HepG2 (cell line): ENCODE measurements around the gene TRIM69. TPM values are rescaled to one million over a fixed set of nuclear protein-coding genes. Genes with fewer than 3 reads are reported as not detected.

Experiments used
- BHLHE40 ChIP-seq: IDR thresholded peaks from 2 replicates; pipeline ENCODE4 v1.6.1; 2011; ENCODE audit warnings: low read length, improper control_type of control experiment
- CBFB ChIP-seq: sonication (generic); formaldehyde crosslinking; IDR thresholded peaks from 2 replicates; pipeline ENCODE4 v1.4.0; 2020; ENCODE audit warnings: missing genetic modification reagents
- DDIT3 ChIP-seq: sonication (generic); formaldehyde crosslinking; IDR thresholded peaks from 2 replicates; pipeline ENCODE4 v1.4.0; 2020; ENCODE audit warnings: mild to moderate bottlenecking, missing genetic modification reagents
- GABPB1 ChIP-seq: IDR thresholded peaks from 2 replicates; pipeline ENCODE4 v1.6.1; 2016; ENCODE audit warnings: mild to moderate bottlenecking, missing genetic modification reagents, moderate library complexity, missing compliant biosample characterization
- GATAD1 ChIP-seq: IDR thresholded peaks from 2 replicates; pipeline ENCODE4 v1.6.1; 2016; ENCODE audit warnings: missing genetic modification reagents, missing compliant biosample characterization
- HBP1 ChIP-seq: IDR thresholded peaks from 2 replicates; pipeline ENCODE4 v1.6.1; 2016; ENCODE audit warnings: low read depth, control low read depth
- IKZF1 ChIP-seq: fragments of 450-650 bp; IDR thresholded peaks from 2 replicates; pipeline ENCODE4 v1.7.1; 2016
- JUND ChIP-seq: sonication (generic); formaldehyde crosslinking; IDR thresholded peaks from 2 replicates; pipeline ENCODE4 v1.8.0; 2022; ENCODE audit warnings: mild to moderate bottlenecking, missing genetic modification reagents
- KLF13 ChIP-seq: sonication (generic); formaldehyde crosslinking; IDR thresholded peaks from 2 replicates; pipeline ENCODE4 v1.4.0; 2020; ENCODE audit warnings: mild to moderate bottlenecking, missing genetic modification reagents
- LCORL ChIP-seq, 2 experiments: fragments of 450-650 bp in 1 of 2; sonication (generic) in 1 of 2; formaldehyde crosslinking in 1 of 2; IDR thresholded peaks; 2 replicates each; pipeline versions ENCODE4 v1.5.0 to v1.6.1; 2017 to 2020; ENCODE audit warnings: antibody characterized with exemption in 1 of 2, missing genetic modification reagents in 1 of 2
- MATR3 ChIP-seq: sonication (generic); formaldehyde crosslinking; IDR thresholded peaks from 2 replicates; pipeline ENCODE4 v1.4.0; 2020; ENCODE audit warnings: missing genetic modification reagents
- MNT ChIP-seq: fragments of 450-650 bp; IDR thresholded peaks from 2 replicates; pipeline ENCODE4 v1.6.1; 2016
- MXI1 ChIP-seq: IDR thresholded peaks from 3 replicates; pipeline ENCODE4 v1.6.1; 2012; ENCODE audit warnings: low read depth, low read length, inconsistent platforms, borderline replicate concordance
- NFIC ChIP-seq: IDR thresholded peaks from 2 replicates; pipeline ENCODE4 v1.6.1; 2012; ENCODE audit warnings: mild to moderate bottlenecking, low read length, inconsistent platforms
- RNF2 ChIP-seq: fragments of 450-650 bp; conservative IDR thresholded peaks from 2 replicates; pipeline ENCODE4 v1.6.1; 2016; ENCODE audit warnings: low read depth
- TAF1 ChIP-seq: sonication (generic); formaldehyde crosslinking; IDR thresholded peaks from 2 replicates; pipeline ENCODE4 v1.4.0; 2020; ENCODE audit warnings: missing genetic modification reagents
- TOE1 ChIP-seq: sonication (generic); formaldehyde crosslinking; IDR thresholded peaks from 2 replicates; pipeline ENCODE4 v1.4.0; 2020; ENCODE audit warnings: mild to moderate bottlenecking, missing genetic modification reagents
- ZFYVE20 ChIP-seq: sonication (generic); formaldehyde crosslinking; IDR thresholded peaks from 2 replicates; pipeline ENCODE4 v1.8.0; 2023; ENCODE audit warnings: low read depth, mild to moderate bottlenecking, moderate library complexity, missing genetic modification reagents, borderline replicate concordance
- ZNF747 ChIP-seq: sonication (generic); formaldehyde crosslinking; IDR thresholded peaks from 2 replicates; pipeline ENCODE4 v1.8.1; 2023; ENCODE audit warnings: missing genetic modification reagents, mild to moderate bottlenecking, borderline replicate concordance
- ZSCAN22 ChIP-seq: sonication (generic); formaldehyde crosslinking; IDR thresholded peaks from 2 replicates; pipeline ENCODE4 v1.4.0; 2020; ENCODE audit warnings: mild to moderate bottlenecking, missing genetic modification reagents
- polyA plus RNA-seq, 8 experiments: library from polyadenylated mRNA; depleted of rRNA in 3 of 8; stranded (reverse) in 7 of 8; unstranded in 1 of 8; fragments of >200 nt; fragmentation: Illumina TruSeq in 4 of 8; extraction: Trizol in 4 of 8; gene quantifications; 2 replicates each; pipeline versions ENCODE4 v1.2.1 to v1.2.3, GENCODE V29; 2011 to 2016; ENCODE audit warnings: low read depth in 4 of 8, missing spikeins in 1 of 8, mixed read lengths in 1 of 8; ENCODE audit not compliant: insufficient read depth in 1 of 8
- total RNA-seq, 5 experiments: library from RNA; depleted of rRNA; stranded (reverse); fragments of >200 nt; fragmentation: Illumina TruSeq; extraction: Trizol; gene quantifications; 2 replicates each; pipeline ENCODE4 v1.2.3, GENCODE V29; 2016; ENCODE audit warnings: low read depth in 1 of 5
- TF ChIP-seq, protein P1 (sequence below): sonication (generic); formaldehyde crosslinking; IDR thresholded peaks from 2 replicates; pipeline ENCODE4 v1.4.0; 2020; ENCODE audit warnings: mild to moderate bottlenecking, missing genetic modification reagents
- TF ChIP-seq, protein P2 (sequence below): sonication (generic); formaldehyde crosslinking; IDR thresholded peaks from 2 replicates; pipeline ENCODE4 v1.4.0; 2020; ENCODE audit warnings: missing genetic modification reagents
- TF ChIP-seq, protein P3 (sequence below): sonication (generic); formaldehyde crosslinking; IDR thresholded peaks from 2 replicates; pipeline ENCODE4 v1.8.1; 2023; ENCODE audit warnings: mild to moderate bottlenecking, missing genetic modification reagents, borderline replicate concordance
- TF ChIP-seq, protein P4 (sequence below): sonication (generic); formaldehyde crosslinking; IDR thresholded peaks from 2 replicates; pipeline ENCODE4 v1.4.0; 2020; ENCODE audit warnings: missing genetic modification reagents
- TF ChIP-seq, protein P5 (sequence below): sonication (generic); formaldehyde crosslinking; IDR thresholded peaks from 2 replicates; pipeline ENCODE4 v1.4.0; 2020; ENCODE audit warnings: missing genetic modification reagents

Gene TRIM69
- total and polyA plus RNA-seq, 2 of the 13 experiments (the other 11 are each of a cell fraction or from before 2014, with no cell fraction given) = 2.6 to 3.2 TPM

DNA sequence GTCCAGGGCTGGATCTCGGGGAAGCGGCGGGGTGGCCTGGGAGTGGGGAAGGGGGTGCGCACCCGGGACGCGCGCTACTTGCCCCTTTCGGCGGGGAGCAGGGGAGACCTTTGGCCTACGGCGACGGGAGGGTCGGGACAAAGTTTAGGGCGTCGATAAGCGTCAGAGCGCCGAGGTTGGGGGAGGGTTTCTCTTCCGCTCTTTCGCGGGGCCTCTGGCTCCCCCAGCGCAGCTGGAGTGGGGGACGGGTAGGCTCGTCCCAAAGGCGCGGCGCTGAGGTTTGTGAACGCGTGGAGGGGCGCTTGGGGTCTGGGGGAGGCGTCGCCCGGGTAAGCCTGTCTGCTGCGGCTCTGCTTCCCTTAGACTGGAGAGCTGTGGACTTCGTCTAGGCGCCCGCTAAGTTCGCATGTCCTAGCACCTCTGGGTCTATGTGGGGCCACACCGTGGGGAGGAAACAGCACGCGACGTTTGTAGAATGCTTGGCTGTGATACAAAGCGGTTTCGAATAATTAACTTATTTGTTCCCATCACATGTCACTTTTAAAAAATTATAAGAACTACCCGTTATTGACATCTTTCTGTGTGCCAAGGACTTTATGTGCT is 24.5 kb upstream of the TRIM69 start (continued):
- 0 out of 3 replicates have a peak, but pooled peaks have one; percentile 15 for TF ChIP-seq MXI1
- TF ChIP-seq DDIT3 (CRISPR knock-in tag) = no peak
- TF ChIP-seq MNT = no peak
- no peak for TF ChIP-seq GATAD1 (CRISPR knock-in tag)
- TF ChIP-seq MATR3 = no peak
- TF ChIP-seq, protein P1, sequence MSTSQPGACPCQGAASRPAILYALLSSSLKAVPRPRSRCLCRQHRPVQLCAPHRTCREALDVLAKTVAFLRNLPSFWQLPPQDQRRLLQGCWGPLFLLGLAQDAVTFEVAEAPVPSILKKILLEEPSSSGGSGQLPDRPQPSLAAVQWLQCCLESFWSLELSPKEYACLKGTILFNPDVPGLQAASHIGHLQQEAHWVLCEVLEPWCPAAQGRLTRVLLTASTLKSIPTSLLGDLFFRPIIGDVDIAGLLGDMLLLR (CRISPR knock-in tag) = no peak
- peak; percentile 2; the same call in 1 of the 2 replicates for TF ChIP-seq HBP1 (CRISPR knock-in tag)
- no peak for TF ChIP-seq JUND (CRISPR knock-in tag)
- peak; percentile 23; the same call in 1 of the 2 replicates for TF ChIP-seq GABPB1 (CRISPR knock-in tag)
- no peak for TF ChIP-seq ZSCAN22
- TF ChIP-seq, protein P2, sequence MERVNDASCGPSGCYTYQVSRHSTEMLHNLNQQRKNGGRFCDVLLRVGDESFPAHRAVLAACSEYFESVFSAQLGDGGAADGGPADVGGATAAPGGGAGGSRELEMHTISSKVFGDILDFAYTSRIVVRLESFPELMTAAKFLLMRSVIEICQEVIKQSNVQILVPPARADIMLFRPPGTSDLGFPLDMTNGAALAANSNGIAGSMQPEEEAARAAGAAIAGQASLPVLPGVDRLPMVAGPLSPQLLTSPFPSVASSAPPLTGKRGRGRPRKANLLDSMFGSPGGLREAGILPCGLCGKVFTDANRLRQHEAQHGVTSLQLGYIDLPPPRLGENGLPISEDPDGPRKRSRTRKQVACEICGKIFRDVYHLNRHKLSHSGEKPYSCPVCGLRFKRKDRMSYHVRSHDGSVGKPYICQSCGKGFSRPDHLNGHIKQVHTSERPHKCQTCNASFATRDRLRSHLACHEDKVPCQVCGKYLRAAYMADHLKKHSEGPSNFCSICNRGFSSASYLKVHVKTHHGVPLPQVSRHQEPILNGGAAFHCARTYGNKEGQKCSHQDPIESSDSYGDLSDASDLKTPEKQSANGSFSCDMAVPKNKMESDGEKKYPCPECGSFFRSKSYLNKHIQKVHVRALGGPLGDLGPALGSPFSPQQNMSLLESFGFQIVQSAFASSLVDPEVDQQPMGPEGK = peak; percentile 67; the same call in 1 of the 2 replicates
- TF ChIP-seq ZNF747 (CRISPR knock-in tag) = no peak; the same call in 1 of the 2 replicates
- no peak for TF ChIP-seq ZFYVE20 (CRISPR knock-in tag)
- no peak for TF ChIP-seq KLF13 (CRISPR knock-in tag)
- TF ChIP-seq TAF1 = peak; percentile 8; the same call in 1 of the 2 replicates
- TF ChIP-seq, protein P3, sequence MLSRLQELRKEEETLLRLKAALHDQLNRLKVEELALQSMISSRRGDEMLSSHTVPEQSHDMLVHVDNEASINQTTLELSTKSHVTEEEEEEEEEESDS = no peak
- TF ChIP-seq LCORL (IDR thresholded peaks at IDR 0.05) = no peak
- 0 out of 2 replicates have a peak, but pooled peaks have one; percentile 4 for TF ChIP-seq LCORL (CRISPR knock-in tag; IDR thresholded peaks at IDR 0.05)
- TF ChIP-seq, protein P4, sequence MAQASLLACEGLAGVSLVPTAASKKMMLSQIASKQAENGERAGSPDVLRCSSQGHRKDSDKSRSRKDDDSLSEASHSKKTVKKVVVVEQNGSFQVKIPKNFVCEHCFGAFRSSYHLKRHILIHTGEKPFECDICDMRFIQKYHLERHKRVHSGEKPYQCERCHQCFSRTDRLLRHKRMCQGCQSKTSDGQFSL (CRISPR knock-in tag) = no peak
- TF ChIP-seq, protein P5, sequence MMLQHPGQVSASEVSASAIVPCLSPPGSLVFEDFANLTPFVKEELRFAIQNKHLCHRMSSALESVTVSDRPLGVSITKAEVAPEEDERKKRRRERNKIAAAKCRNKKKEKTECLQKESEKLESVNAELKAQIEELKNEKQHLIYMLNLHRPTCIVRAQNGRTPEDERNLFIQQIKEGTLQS = no peak
- no peak for TF ChIP-seq CBFB (CRISPR knock-in tag)
- TF ChIP-seq IKZF1 = no peak
- no peak for TF ChIP-seq RNF2
- TF ChIP-seq NFIC = no peak
- no peak for TF ChIP-seq BHLHE40
- TF ChIP-seq TOE1 (CRISPR knock-in tag) = no peak
